ENCODE results near the gene DUSP23. TPM values are rescaled to one million over a fixed set of nuclear protein-coding genes. Genes with fewer than 3 reads are reported as not detected.

The DUSP23 gene
- total RNA-seq, 1 experiment from 2014 or later: 35.8 TPM

- H3K9ac ChIP-seq (ENCODE audit: low read length): no peak overlapping the region
- no peaks in the 10 kb centered on the region for H3K79me2 ChIP-seq (ENCODE audit: insufficient read depth, low read length)
- no peak overlapping the region for H3K27ac ChIP-seq (ENCODE audit: low read depth, low read length)
- no peak overlapping the region for H3K4me2 ChIP-seq (ENCODE audit: low read length)
- no peaks in the 10 kb centered on the region for H3K9me2 ChIP-seq (ENCODE audit: insufficient read depth)
- no peaks in the 10 kb centered on the region for H4K20me1 ChIP-seq (ENCODE audit: insufficient read depth)
- intact Hi-C loops (cut with micrococcal nuclease): loop anchor here (10.0 kb wide), 1 partner anchor 366 kb away; no protein-coding TSS in a partner anchor
- ATAC-seq (no peak), DNase-seq (ENCODE audit: low read depth, low spot score) (no peak)
- H3K36me3 ChIP-seq (ENCODE audit: control insufficient read depth in 1 of 2, insufficient read depth in 2 of 2, low read length in 2 of 2): no peaks in the 10 kb centered on the region
- ChIA-PET RAD21 (ENCODE audit: low non-redundant PET in 1 of 2, low total read pairs in 2 of 2, uncharacterized antibody in 2 of 2, unreplicated experiment in 2 of 2) (no interaction called here), CTCF (no interaction called here), POLR2A (no interaction called here)
- H3K27me3 ChIP-seq (ENCODE audit: insufficient read depth, low read length): peaks cover 25% of the 10 kb centered on the region; the same call in 1 of the 2 replicates
- no TSS peak for BruUV-seq (replicated peaks)
- H3K9me3 ChIP-seq (ENCODE audit: control insufficient read depth in 1 of 2, insufficient read depth in 1 of 2, low read depth in 1 of 2, low read length in 2 of 2): no peaks in the 10 kb centered on the region
- H3K4me3 ChIP-seq (replicated peaks in 1 of 2; ENCODE audit: low read depth in 1 of 2, low read length in 2 of 2): no peak overlapping the region
- no peak overlapping the region for H2AFZ ChIP-seq (ENCODE audit: low read depth, low read length, poor library complexity, severe bottlenecking)
- no peaks in the 10 kb centered on the region for H3K4me1 ChIP-seq (ENCODE audit: control insufficient read depth in 1 of 2, insufficient read depth in 2 of 2, low read length in 2 of 2)
- TF ChIP-seq CTCF (IDR thresholded peaks at IDR 0.05 in 2 of 3, conservative IDR thresholded peaks at IDR 0.05 in 1 of 3; ENCODE audit: borderline replicate concordance in 1 of 3, insufficient read depth in 1 of 3, low read depth in 2 of 3, low read length in 2 of 3): no peak
- no peak for TF ChIP-seq CEBPB (IDR thresholded peaks at IDR 0.05; ENCODE audit: low read depth)
- TF ChIP-seq POLR2AphosphoS5 (IDR thresholded peaks at IDR 0.05; ENCODE audit: low read depth, low read length): no peak
- no peak for TF ChIP-seq MAX (IDR thresholded peaks at IDR 0.05)
- TF ChIP-seq ZBTB33 (IDR thresholded peaks at IDR 0.05; ENCODE audit: extremely low read depth, insufficient replicate concordance, low read length): no peak
- no peak for TF ChIP-seq ZNF274 (IDR thresholded peaks at IDR 0.05; ENCODE audit: low read depth, low read length)
- TF ChIP-seq JUND (IDR thresholded peaks at IDR 0.05): no peak
- no peak for TF ChIP-seq RAD21 (IDR thresholded peaks at IDR 0.05; ENCODE audit: low read depth)
- no peak for TF ChIP-seq ATF3 (IDR thresholded peaks at IDR 0.05)
- TF ChIP-seq SP1 (IDR thresholded peaks at IDR 0.05; ENCODE audit: low read depth): no peak
These were observed 10.3 kb downstream of the DUSP23 start for GRCh38 chr1:159791031-159791430.
